Pericardium fibroblast (primary cell): ENCODE measurements around the gene KRT20. TPM values are rescaled to one million over a fixed set of nuclear protein-coding genes. Genes with fewer than 3 reads are reported as not detected.

Source experiments
- total RNA-seq: library from RNA; depleted of rRNA; stranded (reverse); fragments of >200 nt; gene quantifications from 2 replicates; pipeline ENCODE4 v1.2.3, GENCODE V29; 2015

The KRT20 gene
- not detected in 2 replicates for total RNA-seq

GRCh38 chr17:40884708-40885512 is at the start of gene KRT20:
Gene KRT20, minus strand, starts transcription at chr17:40885242. Its CDS starts 57 bp downstream, at chr17:40885185.

GRCh38 chr17:40866838-40867237 is 18.2 kb downstream of the KRT20 start, which contains the start of gene KRT12:
Gene KRT12, minus strand, starts transcription at chr17:40867223. Its CDS starts 37 bp downstream, at chr17:40867186.

Other genes starting within 250 kb of the KRT20 start
- gene SMARCE1, start 237.4 kb downstream of the KRT20 start, total RNA-seq: 59.0 and 85.1 TPM in 2 replicates
- gene KRT222, start 220.1 kb downstream of the KRT20 start, total RNA-seq: not detected in 2 replicates
- gene KRT24, start 181.5 kb downstream of the KRT20 start, total RNA-seq: not detected in 2 replicates
- not detected in 2 replicates for gene KRT25, start 129.9 kb downstream of the KRT20 start, total RNA-seq
- gene KRT26, start 113.0 kb downstream of the KRT20 start, total RNA-seq: not detected in 2 replicates
- gene KRT27, start 102.7 kb downstream of the KRT20 start, total RNA-seq: not detected in 2 replicates
- not detected in 2 replicates for gene KRT28, start 85.3 kb downstream of the KRT20 start, total RNA-seq
- gene KRT10, start 62.6 kb downstream of the KRT20 start, total RNA-seq: 18.0 and 18.8 TPM in 2 replicates
- gene KRT12, start 18.0 kb downstream of the KRT20 start, total RNA-seq: not detected in 2 replicates
- gene KRT23, start 52.4 kb upstream of the KRT20 start, total RNA-seq: not detected in 2 replicates
- not detected in 2 replicates for gene KRT39, start 81.7 kb upstream of the KRT20 start, total RNA-seq
- not detected in 2 replicates for gene KRT40, start 99.1 kb upstream of the KRT20 start, total RNA-seq
- gene KRTAP3-3, start 108.9 kb upstream of the KRT20 start, total RNA-seq: not detected in 2 replicates
- not detected in 2 replicates for gene KRTAP3-2, start 114.7 kb upstream of the KRT20 start, total RNA-seq
- not detected in 2 replicates for gene KRTAP3-1, start 123.9 kb upstream of the KRT20 start, total RNA-seq
- gene KRTAP1-5, start 142.0 kb upstream of the KRT20 start, total RNA-seq: not detected in 2 replicates
- gene KRTAP1-4, start 145.0 kb upstream of the KRT20 start, total RNA-seq: not detected in 2 replicates
- not detected in 2 replicates for gene KRTAP1-3, start 149.6 kb upstream of the KRT20 start, total RNA-seq
- not detected in 2 replicates for gene KRTAP1-1, start 156.2 kb upstream of the KRT20 start, total RNA-seq
- not detected in 2 replicates for gene KRTAP2-1, start 162.1 kb upstream of the KRT20 start, total RNA-seq
- not detected in 2 replicates for gene KRTAP2-2, start 170.0 kb upstream of the KRT20 start, total RNA-seq
- not detected in 2 replicates for gene KRTAP2-3, start 174.9 kb upstream of the KRT20 start, total RNA-seq
- gene KRTAP2-4, start 180.6 kb upstream of the KRT20 start, total RNA-seq: not detected in 2 replicates
- not detected in 2 replicates for gene KRTAP4-7, start 198.9 kb upstream of the KRT20 start, total RNA-seq
- gene KRTAP4-8, start 212.9 kb upstream of the KRT20 start, total RNA-seq: not detected in 2 replicates
- gene KRTAP4-16, start 217.0 kb upstream of the KRT20 start, total RNA-seq: not detected in 2 replicates
- gene KRTAP4-9, start 220.1 kb upstream of the KRT20 start, total RNA-seq: not detected in 2 replicates
- not detected in 2 replicates for gene KRTAP4-11, start 233.1 kb upstream of the KRT20 start, total RNA-seq
- gene KRTAP4-12, start 238.9 kb upstream of the KRT20 start, total RNA-seq: not detected in 2 replicates